Activated CD4-positive, alpha-beta memory T cell treated with anti-CD3 and anti-CD28 coated beads, Interleukin-2, amount 10 ng/mL, durations not matched to agents 7 days and 5 days (primary cell): ENCODE data around the gene ARHGEF12. TPM values are rescaled to one million over a fixed set of nuclear protein-coding genes. Genes with fewer than 3 reads are reported as not detected.

Experiments
- CTCF ChIA-PET: fragments of 350-600 bp; sonication (Branson Sonifier 250); formaldehyde crosslinking; loops from one replicate; lab custom pipeline; 2021; ENCODE audit warnings: antibody characterized with exemption, inconsistent platforms; lab: Charles Lee
- POLR2A ChIA-PET: fragments of 350-600 bp; sonication (Branson Sonifier 250); formaldehyde crosslinking; loops from one replicate; lab custom pipeline; 2021; ENCODE audit warnings: antibody characterized with exemption; lab: Charles Lee
- DNase-seq: peaks from one replicate; pipeline ENCODE4 v3.0.0-alpha.2; 2020
- H3K27ac Mint-ChIP-seq: one replicate; pipeline ENCODE4 v1.8.0; 2021; ENCODE audit warnings: mild to moderate bottlenecking, mixed read lengths
- H3K27me3 Mint-ChIP-seq: one replicate; pipeline ENCODE4 v1.8.0; 2021; ENCODE audit warnings: mixed read lengths
- H3K36me3 Mint-ChIP-seq: one replicate; pipeline ENCODE4 v1.8.0; 2021; ENCODE audit warnings: low read depth, mixed read lengths
- H3K4me1 Mint-ChIP-seq: one replicate; pipeline ENCODE4 v1.8.0; 2021; ENCODE audit warnings: mixed read lengths
- H3K4me3 Mint-ChIP-seq: one replicate; pipeline ENCODE4 v1.8.0; 2021; ENCODE audit warnings: mild to moderate bottlenecking, mixed read lengths
- H3K9me3 Mint-ChIP-seq: one replicate; pipeline ENCODE4 v1.8.0; 2021; ENCODE audit warnings: mixed read lengths
- total RNA-seq, 2 experiments: library from RNA; stranded (reverse); gene quantifications; one replicate each; pipeline ENCODE4 v1.2.3, GENCODE V29; 2021

The ARHGEF12 gene
- total RNA-seq, 2 experiments from 2014 or later, result 19.7 to 21.5 TPM

DNA sequence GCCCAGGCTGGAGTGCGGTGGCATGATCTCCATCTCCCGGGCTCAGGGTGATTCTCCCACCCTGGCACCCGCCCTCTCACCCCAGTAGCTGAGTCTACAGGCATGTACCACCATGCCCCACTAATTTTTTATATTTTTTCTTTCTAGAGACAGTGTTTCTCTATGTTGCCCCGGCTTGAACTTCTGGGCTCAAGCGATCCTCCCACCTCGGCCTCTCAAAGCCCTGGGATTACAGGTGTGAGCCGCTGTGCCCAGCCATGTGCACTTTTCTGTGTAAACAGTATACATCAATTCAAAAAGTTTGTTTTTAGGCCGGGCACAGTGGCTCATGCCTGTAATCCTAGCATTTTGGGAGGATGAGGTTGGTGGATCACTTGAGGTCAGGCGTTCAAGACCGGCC, 190.0 kb downstream of the ARHGEF12 start:
- Mint-ChIP-seq H3K4me1 (no peaks in the 10 kb centered on the region), H3K4me3 (no peak overlapping the region), H3K36me3 (no peaks in the 10 kb centered on the region), H3K27me3 (peaks cover 13% of the 10 kb centered on the region), H3K9me3 (no peaks in the 10 kb centered on the region), H3K27ac (no peak overlapping the region)
- DNase-seq, result no peak
- POLR2A ChIA-PET, result no interaction called here
- CTCF ChIA-PET, result no interaction called here

DNA sequence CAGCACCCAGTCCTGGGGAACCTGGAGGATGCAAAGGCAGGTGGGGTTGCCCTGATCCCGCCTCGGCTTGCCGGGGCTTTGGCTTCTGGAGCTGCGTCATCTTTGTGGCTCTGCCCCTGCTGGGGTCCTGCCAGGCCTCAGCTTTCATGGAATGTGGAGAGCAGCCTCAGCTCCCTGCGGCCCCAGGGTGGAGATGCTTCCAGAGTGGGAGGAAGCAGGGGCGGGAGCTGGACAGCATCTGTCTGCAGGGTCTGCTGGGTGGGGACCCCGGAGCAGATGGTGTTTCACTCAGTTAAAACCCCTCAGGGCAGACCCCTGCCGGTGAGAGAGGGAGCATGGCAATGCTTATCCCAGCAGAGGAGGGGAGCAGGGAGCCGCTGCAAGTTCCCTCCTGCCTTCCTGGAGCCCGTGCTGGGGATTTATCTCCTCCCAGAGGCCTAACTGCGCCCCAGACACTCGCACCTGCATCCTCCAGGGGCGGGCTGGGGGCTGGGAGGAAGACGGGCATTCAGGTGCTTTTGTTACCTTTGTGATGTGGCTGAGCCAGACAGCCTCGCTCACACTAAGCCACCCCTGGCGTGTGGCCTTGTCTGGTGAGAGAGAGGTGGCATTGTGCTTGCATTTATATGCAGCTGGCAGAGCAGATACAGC, 191.0 kb downstream of the ARHGEF12 start:
- CTCF ChIA-PET, result no interaction called here

GRCh38 chr11:120528749-120529148, 192.5 kb downstream of the ARHGEF12 start:
- no peaks in the 10 kb centered on the region for H3K9me3 Mint-ChIP-seq
- H3K4me3 Mint-ChIP-seq, result no peak overlapping the region
- H3K27me3 Mint-ChIP-seq, result peaks cover 10% of the 10 kb centered on the region
- no peaks in the 10 kb centered on the region for H3K36me3 Mint-ChIP-seq
- H3K27ac Mint-ChIP-seq, result no peak overlapping the region
- ChIA-PET CTCF (no interaction called here), POLR2A (no interaction called here)
- no peak for DNase-seq
- H3K4me1 Mint-ChIP-seq, result no peaks in the 10 kb centered on the region

More for the DNA sequence above, 191.0 kb downstream of the ARHGEF12 start:
- H3K36me3 Mint-ChIP-seq, result no peaks in the 10 kb centered on the region
- POLR2A ChIA-PET, result no interaction called here
- no peaks in the 10 kb centered on the region for H3K4me1 Mint-ChIP-seq
- H3K4me3 Mint-ChIP-seq, result no peak overlapping the region
- no peak overlapping the region for H3K27ac Mint-ChIP-seq
- H3K27me3 Mint-ChIP-seq, result peaks cover 10% of the 10 kb centered on the region
- no peak for DNase-seq
- H3K9me3 Mint-ChIP-seq, result no peaks in the 10 kb centered on the region

DNA sequence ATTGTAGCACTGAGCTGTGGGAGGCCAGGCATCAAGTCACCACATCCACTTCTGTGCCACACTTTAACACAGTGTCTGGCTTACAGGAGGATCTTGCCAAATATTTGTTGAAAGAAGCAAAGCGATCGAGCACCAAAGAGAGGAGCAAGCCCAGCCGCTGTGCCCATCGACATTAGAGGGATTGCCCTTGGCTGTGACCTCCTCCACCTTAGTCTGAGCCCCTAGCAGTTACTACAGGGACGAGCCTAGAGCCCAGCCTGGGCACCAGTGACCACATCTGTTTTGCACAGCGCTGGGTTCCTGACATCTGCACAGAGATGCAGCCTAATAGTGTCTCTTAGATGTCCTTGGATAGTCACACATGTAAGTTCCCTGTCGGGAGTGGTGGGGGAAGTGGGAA, 193.0 kb downstream of the ARHGEF12 start:
- H3K27ac Mint-ChIP-seq, result no peak overlapping the region
- H3K9me3 Mint-ChIP-seq, result no peaks in the 10 kb centered on the region
- H3K27me3 Mint-ChIP-seq, result peaks cover 12% of the 10 kb centered on the region
- POLR2A ChIA-PET, result no interaction called here
- no peaks in the 10 kb centered on the region for H3K36me3 Mint-ChIP-seq
- H3K4me1 Mint-ChIP-seq, result no peaks in the 10 kb centered on the region
- H3K4me3 Mint-ChIP-seq, result no peak overlapping the region
- no peak for DNase-seq
- CTCF ChIA-PET, result no interaction called here

- no peaks in the 10 kb centered on the region for H3K4me1 Mint-ChIP-seq
- no peaks in the 10 kb centered on the region for H3K36me3 Mint-ChIP-seq
- no peak for DNase-seq
- H3K9me3 Mint-ChIP-seq, result no peaks in the 10 kb centered on the region
- ChIA-PET CTCF (no interaction called here), POLR2A (no interaction called here)
- peaks cover 13% of the 10 kb centered on the region for H3K27me3 Mint-ChIP-seq
- H3K27ac Mint-ChIP-seq, result no peak overlapping the region
- no peak overlapping the region for H3K4me3 Mint-ChIP-seq
Measured at GRCh38 chr11:120529911-120530310, 193.7 kb downstream of the ARHGEF12 start.

GRCh38 chr11:120532082-120532831, 196.0 kb downstream of the ARHGEF12 start:
- ChIA-PET POLR2A (no interaction called here), CTCF (no interaction called here)
- Mint-ChIP-seq H3K9me3 (no peaks in the 10 kb centered on the region), H3K4me1 (no peaks in the 10 kb centered on the region), H3K27ac (no peak overlapping the region), H3K36me3 (no peaks in the 10 kb centered on the region), H3K4me3 (no peak overlapping the region), H3K27me3 (peaks cover 13% of the 10 kb centered on the region)
- DNase-seq, result no peak

DNA sequence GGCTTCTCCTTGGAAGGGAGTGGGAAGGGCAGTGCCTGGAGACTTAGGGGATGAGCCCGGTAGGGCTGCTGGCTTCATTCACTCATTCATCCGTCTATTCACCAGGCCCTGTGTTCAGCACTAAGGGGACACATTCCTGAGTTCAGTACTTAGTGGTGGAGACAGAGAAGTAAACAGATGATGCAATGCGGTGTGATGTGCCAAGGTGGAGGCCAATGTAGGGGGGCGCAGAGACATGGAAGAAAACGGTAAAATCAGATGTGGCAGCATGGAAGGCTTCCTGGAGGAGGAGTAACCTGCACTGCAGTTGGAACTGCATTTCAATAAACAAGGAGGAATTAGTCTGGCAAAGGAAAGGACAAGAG, 196.6 kb downstream of the ARHGEF12 start:
- no peaks in the 10 kb centered on the region for H3K4me1 Mint-ChIP-seq
- ChIA-PET POLR2A (no interaction called here), CTCF (no interaction called here)
- no peak overlapping the region for H3K27ac Mint-ChIP-seq
- no peak for DNase-seq
- H3K4me3 Mint-ChIP-seq, result no peak overlapping the region
- no peaks in the 10 kb centered on the region for H3K36me3 Mint-ChIP-seq
- H3K9me3 Mint-ChIP-seq, result no peaks in the 10 kb centered on the region
- H3K27me3 Mint-ChIP-seq, result peaks cover 13% of the 10 kb centered on the region

DNA sequence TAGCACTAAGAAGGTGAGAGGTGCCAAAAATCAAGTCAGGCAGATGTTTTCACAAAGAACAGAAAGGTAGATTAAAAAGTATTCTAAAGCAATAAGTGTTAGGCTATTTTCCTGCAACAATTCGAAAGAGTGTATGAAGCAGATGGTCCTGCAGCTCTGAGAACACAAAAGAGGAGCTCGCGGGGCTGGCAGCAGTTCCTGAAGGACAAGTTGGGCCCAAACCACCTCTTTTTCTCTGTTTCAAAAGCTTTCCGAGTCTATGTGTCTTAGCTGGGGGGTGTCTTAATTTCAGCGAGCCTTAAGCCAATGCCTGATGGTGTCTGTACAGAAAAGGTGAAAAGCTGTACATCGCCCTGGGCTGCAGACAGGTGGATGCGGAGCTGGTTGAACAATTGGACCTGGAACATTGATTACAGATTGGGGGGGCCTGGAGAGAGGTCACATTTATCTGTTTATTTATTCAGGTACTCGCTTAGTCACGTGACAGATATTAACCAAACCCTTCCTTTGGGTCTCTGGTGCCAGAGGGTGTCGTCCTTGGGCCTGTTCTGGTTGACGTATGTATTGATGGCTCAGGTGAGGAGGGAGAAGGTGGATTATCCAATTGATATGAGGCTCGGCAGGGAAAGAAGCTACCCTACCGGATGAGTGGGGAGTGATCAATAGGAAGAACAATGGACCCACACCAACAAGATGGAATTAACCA, 200.0 kb downstream of the ARHGEF12 start:
- Mint-ChIP-seq H3K27ac (no peak overlapping the region), H3K4me3 (no peak overlapping the region), H3K36me3 (no peaks in the 10 kb centered on the region), H3K9me3 (no peaks in the 10 kb centered on the region), H3K4me1 (no peaks in the 10 kb centered on the region), H3K27me3 (peaks cover 6% of the 10 kb centered on the region)
- ChIA-PET CTCF (no interaction called here), POLR2A (no interaction called here)
- no peak for DNase-seq

- Mint-ChIP-seq H3K36me3 (no peaks in the 10 kb centered on the region), H3K4me3 (no peak overlapping the region), H3K9me3 (no peaks in the 10 kb centered on the region), H3K27ac (no peak overlapping the region), H3K4me1 (no peaks in the 10 kb centered on the region), H3K27me3 (peaks cover 6% of the 10 kb centered on the region)
- ChIA-PET POLR2A (no interaction called here), CTCF (no interaction called here)
- no peak for DNase-seq
Measured at GRCh38 chr11:120536797-120537169, 200.6 kb downstream of the ARHGEF12 start.

DNA sequence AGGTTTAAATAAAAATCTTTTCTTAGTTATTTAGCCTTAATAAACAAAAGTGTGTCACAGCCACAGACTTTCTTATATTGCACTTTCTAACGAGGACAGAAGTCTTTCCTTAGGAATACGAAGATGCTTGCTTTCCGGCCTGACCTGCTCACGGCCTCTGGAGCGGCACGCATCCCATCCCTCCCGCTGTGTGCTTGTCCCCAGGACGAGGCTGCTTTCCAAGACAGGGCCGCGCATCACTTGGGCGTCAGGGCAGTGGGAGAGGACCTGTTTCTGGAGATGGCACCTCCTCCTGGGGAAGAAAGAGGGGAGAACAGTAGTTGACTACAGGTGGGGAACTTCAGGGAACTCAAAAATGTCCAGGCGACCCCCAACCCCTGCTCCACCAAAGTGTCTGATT, 201.8 kb downstream of the ARHGEF12 start:
- Mint-ChIP-seq H3K4me3 (no peak overlapping the region), H3K4me1 (no peaks in the 10 kb centered on the region), H3K27me3 (peaks cover 6% of the 10 kb centered on the region), H3K36me3 (no peaks in the 10 kb centered on the region), H3K9me3 (no peaks in the 10 kb centered on the region), H3K27ac (no peak overlapping the region)
- POLR2A ChIA-PET, result no interaction called here
- DNase-seq, result no peak
- CTCF ChIA-PET, result no interaction called here

DNA sequence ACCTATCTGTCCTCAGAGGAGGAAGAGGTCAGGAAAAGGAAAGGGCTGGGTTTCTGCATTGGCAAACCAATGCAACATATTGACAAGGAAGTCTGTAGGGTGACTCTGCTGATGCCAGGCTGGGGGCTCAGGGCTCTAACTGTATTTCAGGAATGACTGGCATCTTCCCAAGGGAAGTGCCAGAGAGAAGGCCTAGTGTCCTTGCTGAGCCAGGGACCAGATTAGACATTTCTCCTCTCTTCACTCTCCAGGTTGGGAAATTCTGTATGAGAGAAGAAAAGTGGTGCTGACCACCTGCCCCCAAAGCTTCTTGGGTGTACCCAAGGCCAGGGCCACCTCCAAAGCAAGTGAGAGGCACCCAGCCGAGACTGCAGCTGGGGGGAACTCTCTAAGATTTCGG, 202.5 kb downstream of the ARHGEF12 start:
- no peak for DNase-seq
- H3K9me3 Mint-ChIP-seq, result no peaks in the 10 kb centered on the region
- H3K36me3 Mint-ChIP-seq, result no peaks in the 10 kb centered on the region
- H3K27me3 Mint-ChIP-seq, result peaks cover 7% of the 10 kb centered on the region
- H3K4me3 Mint-ChIP-seq, result no peak overlapping the region
- H3K27ac Mint-ChIP-seq, result no peak overlapping the region
- ChIA-PET POLR2A (no interaction called here), CTCF (no interaction called here)
- H3K4me1 Mint-ChIP-seq, result no peaks in the 10 kb centered on the region
